HepG2 (cell line): ENCODE results near the gene ADAT3. TPM values are rescaled to one million over a fixed set of nuclear protein-coding genes. Genes with fewer than 3 reads are reported as not detected.

ENCODE experiments used
- ATAC-seq: fragments of 200-7000 bp; cut with Tn5 transposase; 3 replicates; pipeline ENCODE4 v1.9.1; 2020; ENCODE audit warnings: mild to moderate bottlenecking, moderate library complexity
- BruUV-seq: library from RNA; stranded (reverse); fragments of 400-500 nt; replicated peaks from 2 replicates; lab custom pipeline; 2021; lab: Mats Ljungman, UMichigan
- CTCF ChIA-PET: fragments of 300-600 bp; formaldehyde crosslinking; extraction: SDS; loops from one replicate; lab custom pipeline; 2021; ENCODE audit warnings: low total read pairs, inconsistent platforms, low intra/inter-chr PET ratio; lab: Yijun Ruan, JAX
- POLR2A ChIA-PET: fragments of 350-600 bp; sonication (Branson Sonifier 250); formaldehyde crosslinking; loops from one replicate; lab custom pipeline; 2020; ENCODE audit warnings: antibody characterized with exemption, inconsistent platforms; lab: Yijun Ruan, JAX
- DNase-seq: peaks from one replicate; pipeline ENCODE4 v3.0.0-alpha.2; 2015; ENCODE audit warnings: low spot score
- FAIRE-seq: peaks from 3 replicates; lab custom pipeline; 2011; peaks lifted over from hg19 to GRCh38; lab: Jason Lieb, UNC
- H2AFZ ChIP-seq: one replicate; pipeline ENCODE4 v1.6.1; 2011; ENCODE audit warnings: low read length, inconsistent platforms
- H3K27ac ChIP-seq: fragments of 300-600 bp; 3 replicates; pipeline ENCODE4 v1.8.0; 2011; ENCODE audit warnings: mixed run types, mild to moderate bottlenecking, mixed read lengths, low read length, inconsistent platforms; ENCODE audit not compliant: insufficient read depth; ENCODE audit errors: extremely low read length
- H3K27me3 ChIP-seq, 2 experiments: fragments of 200-600 bp in 1 of 2; 2 replicates in 1 of 2; 3 replicates in 1 of 2; pipeline versions ENCODE4 v1.6.0 to v1.8.0; 2011; ENCODE audit warnings: low read length in 2 of 2, mild to moderate bottlenecking in 2 of 2, moderate library complexity in 2 of 2, inconsistent platforms in 1 of 2; ENCODE audit not compliant: insufficient read depth in 2 of 2, control insufficient read depth in 1 of 2
- H3K36me3 ChIP-seq, 2 experiments: fragments of 200-600 bp in 1 of 2; replicated peaks in 1 of 2; 2 replicates in 1 of 2; 3 replicates in 1 of 2; pipeline versions ENCODE4 v1.5.1 to v1.8.0; 2011; ENCODE audit warnings: low read length in 2 of 2, inconsistent platforms in 1 of 2; ENCODE audit not compliant: insufficient read depth in 2 of 2, control insufficient read depth in 1 of 2
- H3K4me1 ChIP-seq: 2 replicates; pipeline ENCODE4 v1.5.1; 2012; ENCODE audit warnings: low read length, inconsistent platforms; ENCODE audit not compliant: insufficient read depth
- H3K4me2 ChIP-seq: 2 replicates; pipeline ENCODE4 v1.6.0; 2011; ENCODE audit warnings: low read depth, low read length, inconsistent platforms
- H3K4me3 ChIP-seq, 3 experiments: fragments of 200-600 bp in 1 of 3; sonication (generic), shearing (Covaris generic) in 1 of 3; replicated peaks in 1 of 3; 2 replicates each; pipeline ENCODE4 v1.5.1; 2011 to 2016; ENCODE audit warnings: low read length in 3 of 3, inconsistent platforms in 2 of 3, low read depth in 2 of 3, mild to moderate bottlenecking in 2 of 3, control low read depth in 1 of 3, mixed read lengths in 1 of 3; ENCODE audit not compliant: insufficient read depth in 1 of 3
- H3K79me2 ChIP-seq: one replicate; pipeline ENCODE4 v1.6.1; 2011; ENCODE audit warnings: low read length, inconsistent platforms; ENCODE audit not compliant: insufficient read depth
- H3K9ac ChIP-seq: 2 replicates; pipeline ENCODE4 v1.6.0; 2011; ENCODE audit warnings: mild to moderate bottlenecking, low read depth, low read length, inconsistent platforms; ENCODE audit not compliant: insufficient read depth
- H3K9me3 ChIP-seq: 2 replicates; pipeline ENCODE4 v1.5.1; 2012; ENCODE audit warnings: mild to moderate bottlenecking, low read length
- H4K20me1 ChIP-seq: 2 replicates; pipeline ENCODE4 v1.6.0; 2011; ENCODE audit warnings: inconsistent platforms, mild to moderate bottlenecking, low read length, moderate library complexity; ENCODE audit not compliant: insufficient read depth
- AGO1 ChIP-seq: fragments of 200-400 bp; formaldehyde crosslinking; IDR thresholded peaks from 2 replicates; pipeline ENCODE4 v1.6.1; 2017; ENCODE audit warnings: mild to moderate bottlenecking, low read depth, low read length, moderate library complexity; ENCODE audit not compliant: poor library complexity, severe bottlenecking
- DNMT3B ChIP-seq: conservative IDR thresholded peaks from 2 replicates; pipeline ENCODE4 v1.6.1; 2016; ENCODE audit warnings: missing biosample characterization, control low read depth
- E2F2 ChIP-seq: sonication (generic); formaldehyde crosslinking; IDR thresholded peaks from 2 replicates; pipeline ENCODE4 v1.4.0; 2020; ENCODE audit warnings: missing genetic modification reagents, borderline replicate concordance
- ELF1 ChIP-seq: sonication (generic); formaldehyde crosslinking; IDR thresholded peaks from 2 replicates; pipeline ENCODE4 v1.4.0; 2020; ENCODE audit warnings: missing genetic modification reagents
- HNRNPUL1 ChIP-seq: fragments of 200-400 bp; formaldehyde crosslinking; IDR thresholded peaks from 2 replicates; pipeline ENCODE4 v1.6.1; 2017; ENCODE audit warnings: low read depth, mild to moderate bottlenecking, low read length, moderate library complexity
- MED1 ChIP-seq: sonication (generic); formaldehyde crosslinking; IDR thresholded peaks from 2 replicates; pipeline ENCODE4 v1.4.0; 2020; ENCODE audit warnings: missing genetic modification reagents
- PAX8 ChIP-seq: sonication (generic); formaldehyde crosslinking; IDR thresholded peaks from 2 replicates; pipeline ENCODE4 v1.8.0; 2022; ENCODE audit warnings: mild to moderate bottlenecking, missing genetic modification reagents, borderline replicate concordance
- SRF ChIP-seq: IDR thresholded peaks from 2 replicates; pipeline ENCODE4 v1.6.1; 2011; ENCODE audit warnings: mild to moderate bottlenecking, low read depth, low read length, moderate library complexity
- SSRP1 ChIP-seq: IDR thresholded peaks from 2 replicates; pipeline ENCODE4 v1.6.1; 2016; ENCODE audit warnings: control low read depth
- TCF7 ChIP-seq: sonication (generic); IDR thresholded peaks from 2 replicates; pipeline ENCODE4 v1.6.1; 2016; ENCODE audit warnings: antibody characterized with exemption, low read depth
- U2AF2 ChIP-seq: fragments of 200-400 bp; formaldehyde crosslinking; IDR thresholded peaks from 2 replicates; pipeline ENCODE4 v1.6.1; 2017; ENCODE audit warnings: low read depth, mild to moderate bottlenecking, low read length
- ZBTB37 ChIP-seq: sonication (generic); formaldehyde crosslinking; IDR thresholded peaks from 2 replicates; pipeline ENCODE4 v1.4.0; 2020; ENCODE audit warnings: mild to moderate bottlenecking, missing genetic modification reagents
- ZBTB49 ChIP-seq: sonication (generic); formaldehyde crosslinking; IDR thresholded peaks from 2 replicates; pipeline ENCODE4 v1.4.0; 2020; ENCODE audit warnings: missing genetic modification reagents, borderline replicate concordance
- ZNF44 ChIP-seq: sonication (generic); formaldehyde crosslinking; IDR thresholded peaks from 2 replicates; pipeline ENCODE4 v1.5.1; 2020; ENCODE audit warnings: mild to moderate bottlenecking, missing genetic modification reagents
- ZSCAN25 ChIP-seq: sonication (generic); formaldehyde crosslinking; IDR thresholded peaks from 2 replicates; pipeline ENCODE4 v1.8.0; 2022; ENCODE audit warnings: mild to moderate bottlenecking, missing genetic modification reagents
- WGBS: methylation state at CpG from one replicate; pipeline ENCODE4 v1.1.6; 2017; ENCODE audit warnings: low lambda C conversion rate; 5-methylcytosine and 5-hydroxymethylcytosine counted together
- in situ Hi-C: cut with HindIII; loops from 2 replicates; pipeline ENCODE4 v1.10.0; 2017; ENCODE audit warnings: low pct_unique_long_range_greater_than_20kb; ENCODE audit not compliant: extremely low pct_ligation_motif_present
- intact Hi-C: fragments of 100-400 bp; cut with micrococcal nuclease; formaldehyde crosslinking; loops from one replicate; pipeline ENCODE4 v1.10.0; 2022; ENCODE audit not compliant: unreplicated experiment
- polyA plus RNA-seq, 8 experiments: library from polyadenylated mRNA; depleted of rRNA in 3 of 8; stranded (reverse) in 7 of 8; unstranded in 1 of 8; fragments of >200 nt; fragmentation: Illumina TruSeq in 4 of 8; extraction: Trizol in 4 of 8; gene quantifications; 2 replicates each; pipeline versions ENCODE4 v1.2.1 to v1.2.3, GENCODE V29; 2011 to 2016; ENCODE audit warnings: low read depth in 4 of 8, missing spikeins in 1 of 8, mixed read lengths in 1 of 8; ENCODE audit not compliant: insufficient read depth in 1 of 8
- total RNA-seq, 5 experiments: library from RNA; depleted of rRNA; stranded (reverse); fragments of >200 nt; fragmentation: Illumina TruSeq; extraction: Trizol; gene quantifications; 2 replicates each; pipeline ENCODE4 v1.2.3, GENCODE V29; 2016; ENCODE audit warnings: low read depth in 1 of 5

ADAT3 gene
- total and polyA plus RNA-seq, 2 of the 13 experiments (the other 11 are each of a cell fraction or from before 2014, with no cell fraction given), result 0.95 to 3.5 TPM

- no peak for TF ChIP-seq AGO1
- no peak for TF ChIP-seq DNMT3B (CRISPR knock-in tag)
- no peak for TF ChIP-seq SSRP1
- TF ChIP-seq PAX8 (CRISPR knock-in tag), result no peak
- no peak for TF ChIP-seq ZNF44 (CRISPR knock-in tag)
- TF ChIP-seq E2F2, result no peak
Measured at GRCh38 chr19:1959928-1960589, 54.9 kb downstream of the ADAT3 start (continued).

- peaks cover 4 to 9% of the 10 kb centered on the region in 2 experiments; a peak in 4 of 5 replicates for H3K36me3 ChIP-seq
- no TSS peak for BruUV-seq
- H3K9ac ChIP-seq, result no peak overlapping the region
- H3K9me3 ChIP-seq, result no peaks in the 10 kb centered on the region
- WGBS, result 96% methylated on average over 27 of the region's 42 CpGs
- peaks cover 10% of the 10 kb centered on the region for H3K79me2 ChIP-seq
- POLR2A ChIA-PET, result no interaction called here
- no peak for FAIRE-seq
- H2AFZ ChIP-seq, result no peak overlapping the region
- H4K20me1 ChIP-seq, result peaks cover 21% of the 10 kb centered on the region; the same call in 1 of the 2 replicates
- H3K27me3 ChIP-seq, result no peaks in the 10 kb centered on the region
- H3K4me3 ChIP-seq, result no peak overlapping the region
- in situ Hi-C loops (no loop called here), intact Hi-C loops (no loop called here)
- H3K27ac ChIP-seq, result no peak overlapping the region
- ATAC-seq, result no peak
- H3K4me1 ChIP-seq, result no peaks in the 10 kb centered on the region
- no peak overlapping the region for H3K4me2 ChIP-seq
- no peak for DNase-seq
- CTCF ChIA-PET, result no interaction called here
- TF ChIP-seq U2AF2 (no peak), ELF1 (CRISPR knock-in tag) (no peak), MED1 (CRISPR knock-in tag) (no peak), TCF7 (no peak), ZBTB49 (CRISPR knock-in tag) (no peak), ZSCAN25 (CRISPR knock-in tag) (no peak), HNRNPUL1 (no peak), SRF (no peak), ZBTB37 (CRISPR knock-in tag) (no peak)
Measured at GRCh38 chr19:1961000-1961883, 56.0 kb downstream of the ADAT3 start.
